Activated CD8-positive, alpha-beta memory T cell treated with anti-CD3 and anti-CD28 coated beads for 1 hour (primary cell): ENCODE results near the gene TMEM106C.

Experiments
- DNase-seq, 2 donors: peaks; one replicate each; pipeline ENCODE4 v3.0.0-alpha.2; 2020; ENCODE audit warnings: low read depth in 1 of 2; ENCODE audit errors: extremely low read depth in 1 of 2

Gene TMEM106C

DNA sequence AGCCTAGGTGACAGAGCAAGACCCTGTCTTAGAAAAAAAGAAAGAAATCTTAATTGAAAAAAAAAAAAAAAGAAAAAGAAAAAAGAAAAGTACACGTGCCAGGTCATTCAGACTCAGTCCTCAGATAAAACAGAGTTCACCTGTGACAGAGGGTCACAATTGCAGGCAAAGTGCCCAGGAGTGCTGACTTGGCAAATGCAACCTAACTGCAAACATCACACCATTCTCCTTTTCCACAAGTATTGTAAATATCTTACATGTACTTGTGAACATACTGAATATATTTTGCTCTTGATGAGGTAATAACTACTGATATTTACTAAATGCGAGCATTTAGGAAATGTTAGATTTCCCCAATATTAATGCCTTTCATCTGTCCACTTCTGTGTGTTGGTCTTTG lies 49.9 kb downstream of the TMEM106C start:
- no peak for DNase-seq

DNA sequence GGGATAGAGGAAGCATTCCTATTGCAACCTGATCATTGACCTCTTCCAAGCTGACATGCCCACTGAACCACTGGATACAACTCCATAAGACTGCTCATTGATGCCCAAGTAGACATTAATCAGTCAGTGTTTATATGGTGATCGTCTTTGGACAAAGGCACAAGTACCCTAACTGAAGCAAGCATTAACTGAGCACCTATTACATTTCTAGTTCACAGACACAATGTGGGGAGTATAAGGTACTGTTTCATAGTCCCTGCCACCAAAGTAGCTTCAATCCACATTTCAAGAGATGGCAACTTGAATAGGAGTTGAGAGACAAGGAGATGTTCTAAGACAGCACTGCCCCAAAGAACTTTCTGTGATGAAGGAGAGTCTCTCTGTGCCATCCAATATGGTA lies 51.7 kb downstream of the TMEM106C start:
- DNase-seq, result no peak

DNA sequence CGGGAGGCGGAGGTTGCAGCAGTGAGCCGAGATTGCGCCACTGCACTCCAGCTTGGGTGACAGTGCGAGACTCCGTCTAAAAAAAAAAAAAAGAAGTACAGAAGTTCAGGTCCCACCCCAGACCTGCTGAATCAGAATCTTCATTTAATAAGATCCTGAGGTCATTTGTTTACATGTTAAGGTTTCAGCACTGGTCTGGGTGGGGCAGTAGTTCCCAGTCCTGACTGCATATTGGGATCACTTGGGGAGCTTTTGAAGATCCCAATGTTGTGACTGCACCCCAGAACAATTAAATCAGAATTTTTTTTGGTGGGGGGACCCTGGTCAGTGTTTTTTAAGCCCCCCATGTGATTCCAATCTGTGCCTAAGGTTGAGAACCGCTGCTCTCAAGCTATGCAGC lies 52.6 kb downstream of the TMEM106C start:
- no peak for DNase-seq

GRCh38 chr12:48016373-48017020 lies 53.1 kb downstream of the TMEM106C start:
- DNase-seq, result no peak

- DNase-seq, result no peak
Measured at GRCh38 chr12:48017496-48017895, 54.1 kb downstream of the TMEM106C start.

GRCh38 chr12:48017921-48018617 lies 54.7 kb downstream of the TMEM106C start:
- no peak for DNase-seq
